Liver (tissue), 9 donors: ENCODE data around the gene ENPP4. TPM values are rescaled to one million over a fixed set of nuclear protein-coding genes. Genes with fewer than 3 reads are reported as not detected.
"Not testable (repeated sequence)": the region's sequence is repeated elsewhere in the genome, so short reads cannot be mapped to it uniquely, and the experiment has no call there.

ENCODE experiments used
- DNase-seq: peaks from one replicate; pipeline ENCODE4 v3.0.0-alpha.2; 2017; ENCODE audit warnings: low spot score
- H3K27ac ChIP-seq, 2 donors: one replicate each; pipeline ENCODE4 v1.7.0; 2013; ENCODE audit warnings: inconsistent platforms in 2 of 2, low read length in 2 of 2, control low read depth in 1 of 2, low read depth in 1 of 2, mild to moderate bottlenecking in 1 of 2
- H3K27me3 ChIP-seq, 4 donors: one replicate each; pipeline versions ENCODE4 v1.6.1 to v1.7.0; 2013; ENCODE audit warnings: low read length in 3 of 4, inconsistent platforms in 1 of 4, mild to moderate bottlenecking in 1 of 4, moderate library complexity in 1 of 4; ENCODE audit not compliant: control insufficient read depth in 4 of 4, insufficient read depth in 4 of 4
- H3K36me3 ChIP-seq, 4 donors: one replicate each; pipeline versions ENCODE4 v1.6.1 to v1.7.0; 2013; ENCODE audit warnings: low read length in 3 of 4, mild to moderate bottlenecking in 3 of 4, low read depth in 1 of 4, moderate library complexity in 1 of 4; ENCODE audit not compliant: control insufficient read depth in 4 of 4, insufficient read depth in 3 of 4
- H3K4me1 ChIP-seq, 4 donors: one replicate each; pipeline versions ENCODE4 v1.6.1 to v1.7.0; 2013; ENCODE audit warnings: low read length in 3 of 4, mild to moderate bottlenecking in 3 of 4, moderate library complexity in 1 of 4; ENCODE audit not compliant: control insufficient read depth in 4 of 4, insufficient read depth in 4 of 4
- H3K4me3 ChIP-seq, 3 donors: one replicate each; pipeline versions ENCODE4 v1.6.1 to v1.7.0; 2013; ENCODE audit warnings: low read length in 3 of 3, control low read depth in 1 of 3, low read depth in 1 of 3, mild to moderate bottlenecking in 1 of 3
- H3K9ac ChIP-seq, 2 donors: one replicate each; pipeline ENCODE4 v1.7.0; 2013; ENCODE audit warnings: low read length in 2 of 2, mild to moderate bottlenecking in 2 of 2, moderate library complexity in 2 of 2, control low read depth in 1 of 2, low read depth in 1 of 2
- H3K9me3 ChIP-seq, 4 donors: one replicate each; pipeline versions ENCODE4 v1.6.1 to v1.7.0; 2013; ENCODE audit warnings: low read length in 3 of 4; ENCODE audit not compliant: control insufficient read depth in 4 of 4
- ATF3 ChIP-seq: IDR thresholded peaks from 2 replicates; pipeline ENCODE4 v1.6.1; 2016; ENCODE audit warnings: antibody characterized with exemption
- CTCF ChIP-seq: fragments of 150-350 bp; IDR thresholded peaks from 2 replicates; pipeline ENCODE4 v1.5.1; 2017; ENCODE audit warnings: improper control_type of control experiment, low read depth, low read length; ENCODE audit not compliant: missing input control
- EGR1 ChIP-seq, 2 donors: IDR thresholded peaks; 2 replicates each; pipeline ENCODE4 v1.6.1; 2016 to 2018; ENCODE audit warnings: antibody characterized with exemption in 2 of 2, low read depth in 2 of 2
- FOXA1 ChIP-seq: IDR thresholded peaks from 2 replicates; pipeline ENCODE4 v1.6.1; 2016; ENCODE audit warnings: antibody characterized with exemption
- FOXA2 ChIP-seq: IDR thresholded peaks from 2 replicates; pipeline ENCODE4 v1.6.1; 2016; ENCODE audit warnings: antibody characterized with exemption
- GABPA ChIP-seq, 2 donors: IDR thresholded peaks in 1 of 2; conservative IDR thresholded peaks in 1 of 2; 2 replicates each; pipeline ENCODE4 v1.6.1; 2016; ENCODE audit warnings: antibody characterized with exemption in 2 of 2, mild to moderate bottlenecking in 1 of 2, moderate library complexity in 1 of 2
- HNF4A ChIP-seq, 2 donors: conservative IDR thresholded peaks; 2 replicates each; pipeline ENCODE4 v1.6.1; 2016; ENCODE audit warnings: antibody characterized with exemption in 2 of 2, mild to moderate bottlenecking in 2 of 2
- HNF4G ChIP-seq: IDR thresholded peaks from 2 replicates; pipeline ENCODE4 v1.6.1; 2016; ENCODE audit warnings: antibody characterized with exemption
- MAX ChIP-seq: IDR thresholded peaks from 2 replicates; pipeline ENCODE4 v1.6.1; 2016; ENCODE audit warnings: antibody characterized with exemption
- NR2F2 ChIP-seq: IDR thresholded peaks from 2 replicates; pipeline ENCODE4 v1.6.1; 2016; ENCODE audit warnings: antibody characterized with exemption
- RAD21 ChIP-seq, 2 donors: IDR thresholded peaks; 2 replicates each; pipeline ENCODE4 v1.6.1; 2016; ENCODE audit warnings: antibody characterized with exemption in 2 of 2, mild to moderate bottlenecking in 2 of 2
- REST ChIP-seq: IDR thresholded peaks from 2 replicates; pipeline ENCODE4 v1.6.1; 2016; ENCODE audit warnings: antibody characterized with exemption, mild to moderate bottlenecking
- RXRA ChIP-seq, 2 donors: IDR thresholded peaks; 2 replicates each; pipeline ENCODE4 v1.6.1; 2017 to 2018; ENCODE audit warnings: antibody characterized with exemption in 2 of 2, mild to moderate bottlenecking in 1 of 2
- SP1 ChIP-seq: IDR thresholded peaks from 2 replicates; pipeline ENCODE4 v1.6.1; 2018; ENCODE audit warnings: antibody characterized with exemption, mild to moderate bottlenecking
- TAF1 ChIP-seq: conservative IDR thresholded peaks from 2 replicates; pipeline ENCODE4 v1.6.1; 2016; ENCODE audit warnings: antibody characterized with exemption, mild to moderate bottlenecking
- YY1 ChIP-seq: IDR thresholded peaks from 2 replicates; pipeline ENCODE4 v1.6.1; 2016; ENCODE audit warnings: antibody characterized with exemption, mild to moderate bottlenecking
- ZBTB33 ChIP-seq: IDR thresholded peaks from 2 replicates; pipeline ENCODE4 v1.6.1; 2016; ENCODE audit warnings: antibody characterized with exemption
- WGBS: extraction: QIAGEN DNeasy Blood & Tissue Kit; methylation state at CpG from one replicate; pipeline ENCODE4 v1.1.7; 2013; 5-methylcytosine and 5-hydroxymethylcytosine counted together
- polyA plus RNA-seq, 2 donors: library from polyadenylated mRNA; stranded (reverse) in 1 of 2; unstranded in 1 of 2; fragments of 200-250 nt in 1 of 2; fragments of >200 nt in 1 of 2; fragmentation: Nextera tagmentation in 1 of 2; extraction: Ambion mirVana in 1 of 2; gene quantifications; one replicate each; pipeline versions ENCODE4 v1.2.1 to v1.2.3, GENCODE V29; 2013 to 2015
- total RNA-seq, 2 donors: library from RNA; depleted of rRNA; stranded (reverse); fragments of >200 nt; gene quantifications; one replicate each; pipeline ENCODE4 v1.2.3, GENCODE V29; 2014
- donor health status: healthy.
- donor health status: healthy.
- donor health status: healthy.
- donor health status: healthy.
- donor health status: healthy.

Gene ENPP4
- total and polyA plus RNA-seq, 4 donors = 3.6 to 12.6 (median 4.8) TPM

- not testable (repeated sequence) for H3K36me3 ChIP-seq, H3K4me1 ChIP-seq, H3K9ac ChIP-seq, H3K4me3 ChIP-seq, DNase-seq, H3K9me3 ChIP-seq, H3K27me3 ChIP-seq, H3K27ac ChIP-seq
- 77% methylated on average over 5 of the region's 5 CpGs for WGBS
Observed at GRCh38 chr6:46119679-46120078, 10.1 kb upstream of the ENPP4 start.

GRCh38 chr6:46128476-46128875, 1.3 kb upstream of the ENPP4 start:
- WGBS = 87% methylated on average over 3 of the region's 3 CpGs
- Histone ChIP-seq H3K27me3 (no peaks in the 10 kb centered on the region), H3K36me3 (no peaks in the 10 kb centered on the region), H3K9me3 (no peaks in the 10 kb centered on the region), H3K9ac (no peak overlapping the region), H3K4me3 (no peak overlapping the region), H3K27ac (no peak overlapping the region), H3K4me1 (peaks cover 2 to 11% (median 6%) of the 10 kb centered on the region in 4 donors)
- DNase-seq = no peak
- TF ChIP-seq GABPA (IDR thresholded peaks at IDR 0.05 in 1 of 2, conservative IDR thresholded peaks at IDR 0.05 in 1 of 2) (no peak), FOXA2 (no peak), RXRA (IDR thresholded peaks at IDR 0.05) (no peak), REST (no peak), SP1 (no peak), CTCF (no peak), HNF4G (no peak), ZBTB33 (no peak), EGR1 (IDR thresholded peaks at IDR 0.05; ENCODE audit: low read depth in 2 of 2) (no peak), RAD21 (IDR thresholded peaks at IDR 0.05) (no peak), FOXA1 (no peak), YY1 (no peak), TAF1 (no peak), ATF3 (no peak), NR2F2 (no peak), MAX (no peak), HNF4A (conservative IDR thresholded peaks at IDR 0.05) (no peak)
